K562 (cell line): ENCODE measurements around the gene DVL2. TPM values are rescaled to one million over a fixed set of nuclear protein-coding genes. Genes with fewer than 3 reads are reported as not detected.

Experiments used
- ARID2 ChIP-seq: fragments of 450-650 bp; IDR thresholded peaks from 2 replicates; pipeline ENCODE4 v1.6.1; 2017; ENCODE audit warnings: antibody characterized with exemption, mild to moderate bottlenecking
- ATF3 ChIP-seq, 2 experiments: fragments of 450-650 bp in 1 of 2; sonication (generic) in 1 of 2; formaldehyde crosslinking in 1 of 2; IDR thresholded peaks in 1 of 2; conservative IDR thresholded peaks in 1 of 2; 2 replicates each; pipeline versions ENCODE4 v1.6.1 to v1.8.1; 2016 to 2023; ENCODE audit warnings: mild to moderate bottlenecking in 2 of 2, moderate library complexity in 2 of 2, inconsistent platforms in 1 of 2, missing genetic modification reagents in 1 of 2
- CBX1 ChIP-seq: sonication (generic); IDR thresholded peaks from 2 replicates; pipeline ENCODE4 v1.6.1; 2016; ENCODE audit warnings: antibody characterized with exemption, low read depth, mild to moderate bottlenecking
- CTCF ChIP-seq, 3 experiments: IDR thresholded peaks in 2 of 3; conservative IDR thresholded peaks in 1 of 3; 2 replicates each; pipeline ENCODE4 v1.5.1; 2011 to 2012; ENCODE audit warnings: low read length in 3 of 3, mild to moderate bottlenecking in 3 of 3, control low read depth in 2 of 3, improper control_type of control experiment in 1 of 3, inconsistent platforms in 1 of 3, low read depth in 1 of 3, mixed read lengths in 1 of 3, moderate library complexity in 1 of 3; ENCODE audit not compliant: insufficient read depth in 2 of 3
- GTF2E2 ChIP-seq: fragments of 200-800 bp; sonication (Bioruptor generic); IDR thresholded peaks from 2 replicates; pipeline ENCODE4 v1.6.1; 2016; ENCODE audit warnings: missing genetic modification characterization, missing compliant biosample characterization
- HNRNPK ChIP-seq: fragments of 200-400 bp; formaldehyde crosslinking; IDR thresholded peaks from one replicate; pipeline ENCODE4 v1.6.1; 2018; ENCODE audit warnings: mild to moderate bottlenecking, low read depth, low read length; ENCODE audit not compliant: poor library complexity, severe bottlenecking
- MTA3 ChIP-seq: fragments of 450-650 bp; formaldehyde crosslinking; IDR thresholded peaks from 2 replicates; pipeline ENCODE4 v1.6.1; 2017; ENCODE audit warnings: mild to moderate bottlenecking, borderline replicate concordance
- NKRF ChIP-seq: fragments of 450-650 bp; IDR thresholded peaks from 2 replicates; pipeline ENCODE4 v1.6.1; 2016; ENCODE audit warnings: borderline replicate concordance
- NR2C2 ChIP-seq, 2 experiments: fragments of 200-800 bp in 1 of 2; sonication (Bioruptor generic) in 1 of 2; sonication (generic) in 1 of 2; formaldehyde crosslinking in 1 of 2; IDR thresholded peaks; 2 replicates each; pipeline versions ENCODE4 v1.6.1 to v1.8.0; 2016 to 2022; ENCODE audit warnings: mild to moderate bottlenecking in 1 of 2, missing compliant biosample characterization in 1 of 2, missing genetic modification characterization in 1 of 2, missing genetic modification reagents in 1 of 2
- SIN3B ChIP-seq: fragments of 450-650 bp; IDR thresholded peaks from 2 replicates; pipeline ENCODE4 v1.6.1; 2017; ENCODE audit warnings: low read depth, mild to moderate bottlenecking, moderate library complexity
- TEAD2 ChIP-seq: fragments of 450-650 bp; IDR thresholded peaks from 2 replicates; pipeline ENCODE4 v1.6.1; 2016; ENCODE audit warnings: missing genetic modification characterization, control low read depth, missing compliant biosample characterization
- ZBTB49 ChIP-seq: sonication (generic); formaldehyde crosslinking; IDR thresholded peaks from 2 replicates; pipeline ENCODE4 v1.8.0; 2022; ENCODE audit warnings: missing genetic modification reagents, mild to moderate bottlenecking, borderline replicate concordance
- ZNF740 ChIP-seq, 3 experiments: fragments of 200-800 bp in 1 of 3; sonication (Bioruptor generic) in 1 of 3; sonication (generic) in 1 of 3; formaldehyde crosslinking in 1 of 3; IDR thresholded peaks; 2 replicates each; pipeline versions ENCODE4 v1.6.1 to v1.8.0; 2016 to 2022; ENCODE audit warnings: mild to moderate bottlenecking in 2 of 3, missing compliant biosample characterization in 2 of 3, missing genetic modification characterization in 2 of 3, missing genetic modification reagents in 1 of 3
- polyA plus RNA-seq, 8 experiments: library from polyadenylated mRNA; depleted of rRNA in 4 of 8; stranded (reverse) in 5 of 8; unstranded in 3 of 8; fragments of >200 nt; fragmentation: Nextera tagmentation in 2 of 8; fragmentation: Illumina TruSeq in 1 of 8; extraction: Ambion mirVana in 2 of 8; extraction: Trizol in 1 of 8; gene quantifications; 2 replicates each; pipeline versions ENCODE4 v1.2.1 to v1.2.3, GENCODE V29; 2011 to 2014; ENCODE audit warnings: inconsistent platforms in 1 of 8, missing spikeins in 1 of 8
- total RNA-seq, 7 experiments: library from RNA; depleted of rRNA in 6 of 7; stranded (reverse); fragments of >200 nt in 6 of 7; fragmentation: Illumina TruSeq in 2 of 7; extraction: Trizol in 2 of 7; gene quantifications; 2 replicates each; pipeline versions ENCODE4 v1.2.1 to v1.2.3, GENCODE V29; 2011 to 2021; ENCODE audit warnings: low replicate concordance in 1 of 7

DVL2 gene
- total and polyA plus RNA-seq, 9 of the 15 experiments (the other 6 are each of a cell fraction or from before 2014, with no cell fraction given): 1.3 to 49.5 (median 24.3) TPM

GRCh38 chr17:7281953-7282751 lies 47.8 kb upstream of the DVL2 start (continued):
- TF ChIP-seq NKRF (no peak), HNRNPK (no peak), MTA3 (no peak), GTF2E2 (tag) (no peak), NR2C2 (CRISPR knock-in tag; IDR thresholded peaks at IDR 0.05) (no peak), NR2C2 (tag; IDR thresholded peaks at IDR 0.05) (no peak), ARID2 (no peak), SIN3B (peak; percentile 18; the same call in 1 of the 2 replicates), ZNF740 (CRISPR knock-in tag; IDR thresholded peaks at IDR 0.05) (peak; percentile 72), ZNF740 (tag; IDR thresholded peaks at IDR 0.05) (no peak), ZBTB49 (no peak), TEAD2 (tag) (no peak), ATF3 (IDR thresholded peaks at IDR 0.05) (no peak), ATF3 (CRISPR knock-in tag; conservative IDR thresholded peaks at IDR 0.05) (no peak), CBX1 (no peak), CTCF (IDR thresholded peaks at IDR 0.05 in 2 of 3, conservative IDR thresholded peaks at IDR 0.05 in 1 of 3; ENCODE audit: insufficient read depth in 2 of 3, low read depth in 1 of 3, low read length in 3 of 3) (no peak)
